ENCODE data around the gene PIGU. TPM values are rescaled to one million over a fixed set of nuclear protein-coding genes. Genes with fewer than 3 reads are reported as not detected.
"Not testable (repeated sequence)": the region's sequence is repeated elsewhere in the genome, so short reads cannot be mapped to it uniquely, and the experiment has no call there.

The PIGU gene
- total and polyA plus RNA-seq, 2 of the 13 experiments (the other 11 are each of a cell fraction or from before 2014, with no cell fraction given): 45.5 to 231 TPM

GRCh38 chr20:34724172-34724571 lies 47.3 kb upstream of the PIGU start (continued):
- TF ChIP-seq NR2C2 (CRISPR knock-in tag; IDR thresholded peaks at IDR 0.05; ENCODE audit: borderline replicate concordance) (0 out of 2 replicates have a peak, but pooled peaks have one; percentile 41), PPARG (CRISPR knock-in tag; conservative IDR thresholded peaks at IDR 0.05) (peak; percentile 79), BCL6 (CRISPR knock-in tag; IDR thresholded peaks at IDR 0.05) (peak; percentile 68), ZNF10 (CRISPR knock-in tag; IDR thresholded peaks at IDR 0.05; ENCODE audit: borderline replicate concordance, low read depth) (no peak)

GRCh38 chr20:34722560-34722959 lies 45.7 kb upstream of the PIGU start:
- H3K4me3 ChIP-seq (replicated peaks in 1 of 3; ENCODE audit: insufficient read depth in 1 of 3, low read depth in 2 of 3, low read length in 3 of 3); ATAC-seq; H4K20me1 ChIP-seq (ENCODE audit: insufficient read depth, low read length); FAIRE-seq; H3K9ac ChIP-seq (ENCODE audit: insufficient read depth, low read depth, low read length); intact Hi-C loops (cut with micrococcal nuclease; ENCODE audit: unreplicated experiment); H3K79me2 ChIP-seq (ENCODE audit: insufficient read depth, low read length); DNase-seq (ENCODE audit: low spot score); H3K27me3 ChIP-seq (ENCODE audit: control insufficient read depth in 1 of 2, insufficient read depth in 2 of 2, low read length in 2 of 2); H3K9me3 ChIP-seq (ENCODE audit: low read length); BruUV-seq (replicated peaks); H3K4me2 ChIP-seq (ENCODE audit: low read depth, low read length); CTCF ChIA-PET (ENCODE audit: low intra/inter-chr PET ratio, low total read pairs); in situ Hi-C loops (cut with HindIII; ENCODE audit: extremely low pct_ligation_motif_present, low pct_unique_long_range_greater_than_20kb); H3K27ac ChIP-seq (ENCODE audit: extremely low read length, insufficient read depth, low read length); H2AFZ ChIP-seq (ENCODE audit: low read length): not testable (repeated sequence)
- WGBS (ENCODE audit: low lambda C conversion rate): 97% methylated on average over 3 of the region's 3 CpGs
- Histone ChIP-seq H3K36me3 (replicated peaks in 1 of 2; ENCODE audit: control insufficient read depth in 1 of 2, insufficient read depth in 2 of 2, low read length in 2 of 2) (peaks cover 23 to 46% of the 10 kb centered on the region in 2 experiments), H3K4me1 (ENCODE audit: insufficient read depth, low read length) (peaks cover 62% of the 10 kb centered on the region)
- POLR2A ChIA-PET: interaction anchor here (16.2 kb wide), 1 partner anchor 18 kb away, joined by 168 read pairs; the partner anchor contains the start of gene TP53INP2

- no TSS peak for BruUV-seq (replicated peaks)
- intact Hi-C loops (cut with micrococcal nuclease; ENCODE audit: unreplicated experiment): no loop called here
- Histone ChIP-seq H3K4me2 (ENCODE audit: low read depth, low read length) (no peak overlapping the region), H3K9me3 (ENCODE audit: low read length) (no peaks in the 10 kb centered on the region), H3K36me3 (replicated peaks in 1 of 2; ENCODE audit: control insufficient read depth in 1 of 2, insufficient read depth in 2 of 2, low read length in 2 of 2) (peaks cover 15 to 32% of the 10 kb centered on the region in 2 experiments), H3K79me2 (ENCODE audit: insufficient read depth, low read length) (no peaks in the 10 kb centered on the region), H3K4me3 (replicated peaks in 1 of 3; ENCODE audit: insufficient read depth in 1 of 3, low read depth in 2 of 3, low read length in 3 of 3) (no peak overlapping the region), H3K9ac (ENCODE audit: insufficient read depth, low read depth, low read length) (no peak overlapping the region), H4K20me1 (ENCODE audit: insufficient read depth, low read length) (no peaks in the 10 kb centered on the region), H3K4me1 (ENCODE audit: insufficient read depth, low read length) (peaks cover 66% of the 10 kb centered on the region), H3K27ac (ENCODE audit: extremely low read length, insufficient read depth, low read length) (no peak overlapping the region), H2AFZ (ENCODE audit: low read length) (no peak overlapping the region), H3K27me3 (ENCODE audit: control insufficient read depth in 1 of 2, insufficient read depth in 2 of 2, low read length in 2 of 2) (no peaks in the 10 kb centered on the region)
- 96% methylated on average over 2 of the region's 2 CpGs for WGBS (ENCODE audit: low lambda C conversion rate)
- DNase-seq (ENCODE audit: low spot score) (no peak), ATAC-seq (no peak), FAIRE-seq (no peak)
- TF ChIP-seq NR2F2 (IDR thresholded peaks at IDR 0.05; ENCODE audit: borderline replicate concordance, low read depth): no peak
- TF ChIP-seq RBM22 (optimal IDR thresholded peaks at IDR 0.05; ENCODE audit: low read length): peak; percentile 48
- ChIA-PET CTCF (ENCODE audit: low intra/inter-chr PET ratio, low total read pairs) (no interaction called here), POLR2A (interaction anchor here (16.2 kb wide), 1 partner anchor 16 kb away, joined by 168 read pairs; the partner anchor contains the start of gene TP53INP2)
- in situ Hi-C loops (cut with HindIII; ENCODE audit: extremely low pct_ligation_motif_present, low pct_unique_long_range_greater_than_20kb): no loop called here
Measured at GRCh38 chr20:34720266-34720665, 43.4 kb upstream of the PIGU start.
